ENCODE data around the gene ADIPOR1.
"Not testable (repeated sequence)": the region's sequence is repeated elsewhere in the genome, so short reads cannot be mapped to it uniquely, and the experiment has no call there.

ADIPOR1 gene, protein sequence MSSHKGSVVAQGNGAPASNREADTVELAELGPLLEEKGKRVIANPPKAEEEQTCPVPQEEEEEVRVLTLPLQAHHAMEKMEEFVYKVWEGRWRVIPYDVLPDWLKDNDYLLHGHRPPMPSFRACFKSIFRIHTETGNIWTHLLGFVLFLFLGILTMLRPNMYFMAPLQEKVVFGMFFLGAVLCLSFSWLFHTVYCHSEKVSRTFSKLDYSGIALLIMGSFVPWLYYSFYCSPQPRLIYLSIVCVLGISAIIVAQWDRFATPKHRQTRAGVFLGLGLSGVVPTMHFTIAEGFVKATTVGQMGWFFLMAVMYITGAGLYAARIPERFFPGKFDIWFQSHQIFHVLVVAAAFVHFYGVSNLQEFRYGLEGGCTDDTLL

DNA sequence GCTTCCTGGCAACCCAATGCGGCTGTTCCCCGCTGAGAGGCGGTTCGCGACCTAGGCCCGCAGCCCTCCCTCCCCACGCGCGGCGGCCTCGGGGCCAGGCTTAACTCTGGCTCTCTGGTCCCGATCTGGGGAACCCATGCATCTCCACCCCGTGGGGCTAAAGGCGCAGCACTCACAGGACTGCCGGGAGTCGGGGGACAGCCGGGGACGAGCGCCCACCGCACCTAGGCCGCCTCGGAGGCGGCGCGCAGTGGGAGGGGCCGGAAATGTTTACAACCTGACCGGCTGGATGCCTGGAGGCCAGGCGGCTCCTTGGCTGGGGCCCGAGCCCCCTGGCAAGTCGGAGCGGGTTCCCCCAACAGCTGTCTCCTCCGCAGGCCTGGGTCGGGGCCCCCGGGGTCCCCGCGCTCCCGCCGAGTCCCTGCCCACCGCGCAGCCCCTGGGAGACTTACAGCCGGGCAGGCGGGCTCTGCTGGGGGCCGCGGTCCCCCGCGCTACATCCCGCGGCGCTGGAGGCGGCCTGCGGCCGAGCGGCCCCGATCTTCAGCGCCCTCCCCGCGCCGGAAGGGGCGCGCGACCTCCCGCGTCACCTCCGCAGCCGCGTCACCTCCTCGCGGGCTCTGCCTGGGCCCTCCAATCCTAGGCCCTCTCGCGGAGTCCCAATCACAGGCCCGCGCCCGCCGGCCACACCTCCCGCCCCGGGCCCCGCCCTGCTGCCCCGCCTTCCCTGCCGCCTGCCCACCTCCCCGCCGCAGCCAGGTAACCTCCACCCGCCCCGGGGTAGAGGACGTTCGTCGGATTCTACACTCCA lies at the start of gene ADIPOR1:
Gene ADIPOR1 (minus strand): TSS at position 580 of the 811 bp plus-strand sequence. CDS start 7,242 bp downstream, outside the sequence.
- DNase-seq (ENCODE audit: low spot score) = peak; percentile 97

DNA sequence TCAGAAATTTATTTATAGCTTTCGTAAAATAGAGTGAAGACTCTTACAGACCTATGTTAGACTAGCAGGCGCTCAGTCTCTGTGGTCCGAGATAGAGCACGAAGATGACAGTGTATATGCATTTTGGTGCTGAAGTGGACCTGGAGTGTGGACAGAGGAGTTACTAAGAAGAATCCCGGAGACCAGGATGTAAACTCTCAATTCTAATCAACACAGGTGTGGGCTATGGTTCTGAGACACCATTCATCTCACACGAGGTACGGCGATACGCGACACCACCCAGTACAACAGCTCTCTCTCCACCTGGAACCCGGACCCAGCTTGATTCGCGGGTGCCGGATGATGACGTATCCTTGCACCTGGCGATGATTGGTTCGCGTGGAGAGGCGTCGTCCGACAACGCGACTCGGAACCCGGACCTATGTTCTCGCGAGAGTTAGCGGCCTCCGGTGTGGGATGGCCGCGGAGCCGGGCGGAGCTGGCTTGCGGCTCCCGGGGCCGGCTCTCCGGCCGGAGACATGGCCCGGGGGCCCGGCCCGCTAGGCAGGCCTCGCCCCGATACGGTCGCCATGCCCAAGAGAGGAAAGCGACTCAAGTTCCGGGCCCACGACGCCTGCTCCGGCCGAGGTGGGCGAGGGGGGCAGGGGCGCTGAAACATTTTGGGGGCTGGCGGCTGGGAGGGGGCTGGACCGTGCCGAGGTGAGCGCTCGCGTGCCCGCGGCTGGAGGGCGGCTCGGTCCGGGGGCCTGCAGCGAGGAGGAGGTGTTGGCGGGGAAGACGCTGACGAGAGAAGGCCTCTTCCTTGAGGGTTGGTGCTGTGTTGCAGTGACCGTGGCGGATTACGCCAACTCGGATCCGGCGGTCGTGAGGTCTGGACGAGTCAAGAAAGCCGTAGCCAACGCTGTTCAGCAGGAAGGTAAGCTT lies 49.1 kb upstream of the ADIPOR1 start, which contains the start of gene TMEM183A:
Gene TMEM183A (plus strand): TSS at position 427 of the 924 bp plus-strand sequence. CDS start 92 bp downstream, at position 519.
- peak; percentile 97 for DNase-seq (ENCODE audit: low spot score)

DNA sequence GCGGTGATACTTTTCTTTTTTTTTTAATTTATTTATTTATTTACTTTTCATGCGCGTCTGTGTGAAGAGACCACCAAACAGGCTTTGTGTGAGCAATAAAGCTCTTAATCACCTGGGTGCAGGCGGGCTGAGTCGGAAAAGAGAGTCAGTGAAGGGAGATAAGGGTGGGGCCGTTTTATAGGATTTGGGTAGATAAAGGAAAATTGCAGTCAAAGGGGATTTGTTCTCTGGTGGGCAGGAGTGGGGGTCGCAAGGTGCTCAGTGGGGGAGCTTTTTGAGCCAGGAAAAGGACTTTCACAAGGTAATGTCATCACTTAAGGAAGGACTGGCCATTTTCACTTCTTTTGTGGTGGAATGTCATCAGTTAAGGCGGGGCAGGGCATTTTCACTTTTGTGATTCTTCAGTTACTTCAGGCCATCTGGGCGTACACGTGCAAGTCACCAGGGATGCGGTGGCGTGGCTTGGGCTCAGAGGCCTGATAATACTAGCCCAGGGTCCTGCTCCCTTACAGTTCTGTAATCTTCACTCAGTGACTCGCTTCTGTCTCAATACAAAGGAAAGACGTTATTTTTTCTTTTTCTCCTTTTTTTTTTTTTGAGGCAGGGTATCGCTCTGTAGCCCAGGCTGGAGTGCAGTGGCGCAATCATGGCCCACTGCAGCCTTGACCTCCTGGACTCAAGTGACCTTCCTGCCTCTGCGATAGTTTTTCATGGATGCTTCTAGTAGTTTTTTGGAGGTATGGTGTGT lies 47.5 kb upstream of the ADIPOR1 start:
- DNase-seq (ENCODE audit: low spot score) = not testable (repeated sequence)

DNA sequence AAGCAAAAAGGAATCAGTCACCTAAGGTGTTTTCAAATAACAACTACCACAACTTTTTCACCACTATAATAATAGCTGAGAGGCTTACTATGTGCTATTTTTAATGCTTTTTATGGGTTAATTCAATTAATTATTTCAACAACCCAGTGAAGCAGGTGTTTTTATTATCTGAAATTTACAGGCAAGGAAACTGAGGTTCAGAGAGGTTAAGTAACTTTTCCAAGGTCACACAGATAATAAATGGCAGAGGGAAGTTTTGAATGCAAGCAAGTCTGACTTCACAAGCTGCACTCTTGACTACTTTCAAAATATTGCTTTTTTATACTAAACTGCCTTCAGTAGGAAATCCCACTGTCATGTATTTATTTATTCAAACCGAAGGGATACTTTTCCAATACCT lies 44.8 kb upstream of the ADIPOR1 start:
- no peak for DNase-seq (ENCODE audit: low spot score)

DNA sequence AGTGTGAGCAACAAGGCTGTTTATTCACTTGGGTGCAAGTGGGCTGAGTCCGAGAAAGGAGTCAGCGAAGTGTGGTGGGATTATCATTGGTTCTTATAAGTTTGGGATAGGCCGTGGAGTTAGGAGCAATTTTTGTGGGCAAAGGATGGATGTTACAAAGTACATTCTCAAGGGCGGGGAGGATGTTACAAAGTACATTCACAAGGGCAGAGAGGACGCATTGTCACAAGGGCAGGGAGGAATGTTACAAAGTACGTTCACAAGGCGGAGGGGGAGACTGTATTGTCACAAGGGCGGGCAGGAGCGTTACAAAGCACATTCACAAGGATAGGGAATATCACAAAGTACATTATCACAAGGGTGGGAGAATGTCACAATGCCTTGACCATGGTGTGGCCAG lies 43.9 kb upstream of the ADIPOR1 start:
- no peak for DNase-seq (ENCODE audit: low spot score)

DNA sequence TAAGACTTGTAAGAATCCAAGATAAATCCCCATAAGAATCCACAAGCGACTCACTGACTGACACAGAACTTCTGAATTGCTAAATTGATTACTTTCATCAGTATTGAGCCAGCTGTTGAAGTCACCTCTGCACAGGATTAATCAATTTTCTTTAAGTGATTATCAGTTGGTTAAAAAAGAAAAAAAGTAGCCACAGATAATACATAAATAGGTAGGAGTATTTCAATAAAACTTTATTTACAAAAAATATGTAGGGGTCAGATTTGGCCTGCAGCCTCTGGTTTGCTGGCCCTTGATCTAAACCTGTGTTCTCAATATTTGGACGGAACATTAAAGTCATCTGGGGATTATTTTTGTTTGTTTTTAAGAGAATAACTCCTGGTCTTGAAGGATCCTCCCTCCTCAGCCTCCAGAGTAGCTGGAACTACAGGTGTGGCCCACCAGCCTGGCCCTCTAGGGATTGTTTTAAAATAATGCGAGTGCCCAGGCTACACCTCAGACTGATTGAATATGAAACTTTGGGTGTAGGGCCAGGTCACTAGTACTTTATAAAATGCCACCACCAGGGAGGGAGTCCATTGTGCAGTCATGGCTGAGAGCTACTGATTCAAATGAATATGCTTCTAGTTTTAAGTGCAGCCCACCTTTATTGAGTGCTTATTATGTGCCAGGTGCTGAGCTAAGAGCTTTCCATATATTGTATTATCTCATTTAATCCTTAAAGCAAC lies 42.3 kb upstream of the ADIPOR1 start:
- DNase-seq (ENCODE audit: low spot score) = no peak

DNA sequence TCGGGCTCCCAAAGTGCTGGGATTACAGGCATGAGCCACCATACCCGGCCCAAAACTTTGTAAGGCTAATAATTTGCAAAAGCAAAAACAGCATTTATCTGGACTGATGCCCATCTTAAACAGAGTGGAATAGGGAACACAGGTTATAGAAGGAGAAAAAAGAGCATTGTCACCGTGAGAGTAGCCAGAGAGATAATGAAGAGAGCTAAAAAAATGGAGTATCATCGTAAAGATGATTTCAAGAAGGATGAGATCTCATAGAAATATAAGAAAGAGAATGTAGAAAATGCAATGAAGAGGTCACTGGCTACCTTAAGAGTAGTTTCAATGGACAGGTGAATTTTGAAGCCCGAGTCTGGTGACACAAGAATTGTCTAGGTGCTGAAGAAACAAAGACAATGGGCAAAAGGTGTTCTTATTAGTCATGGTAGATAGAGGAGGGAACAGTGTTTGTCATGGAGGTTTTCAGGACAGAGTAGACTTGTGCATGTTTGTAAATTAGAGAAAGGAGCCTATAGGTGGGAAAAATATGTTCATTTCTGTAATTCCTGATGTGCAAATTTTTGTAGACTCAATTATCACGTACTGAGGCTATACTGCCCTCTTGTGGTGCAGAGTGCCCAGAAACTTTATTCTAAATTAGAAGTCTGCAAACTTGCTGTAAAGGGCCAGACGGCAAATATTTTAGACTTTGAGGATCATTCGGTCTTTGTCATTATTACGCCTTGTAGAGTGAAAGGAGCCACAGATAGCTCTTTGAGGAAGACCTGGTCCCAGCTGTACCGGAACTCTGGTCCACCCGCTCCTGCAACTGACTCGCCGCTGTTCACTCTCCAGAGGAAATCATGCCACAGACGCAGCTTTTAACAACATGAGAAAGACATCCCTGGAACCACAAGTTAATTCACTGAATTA lies 41.0 kb upstream of the ADIPOR1 start:
- peak; percentile 43 for DNase-seq (ENCODE audit: low spot score)

DNA sequence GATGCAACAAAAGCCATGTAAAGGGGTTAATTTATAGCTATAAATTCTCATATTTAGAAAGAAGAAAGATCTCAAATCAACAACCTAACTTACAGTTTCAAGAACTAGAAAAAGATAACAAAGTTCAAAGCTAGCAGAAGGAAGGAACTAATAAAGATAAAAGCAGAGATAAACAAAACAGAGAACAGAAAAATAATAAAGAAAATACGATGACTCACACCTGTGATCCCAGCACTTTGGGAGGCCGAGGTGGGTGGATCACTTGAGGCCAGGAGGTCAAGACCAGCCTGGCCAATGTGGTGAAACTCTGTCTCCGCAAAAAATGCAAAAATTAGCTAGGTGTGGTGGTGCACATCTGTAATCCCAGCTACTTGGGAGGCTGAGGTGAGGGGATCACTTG lies 36.6 kb upstream of the ADIPOR1 start:
- DNase-seq (ENCODE audit: low spot score) = no peak

DNA sequence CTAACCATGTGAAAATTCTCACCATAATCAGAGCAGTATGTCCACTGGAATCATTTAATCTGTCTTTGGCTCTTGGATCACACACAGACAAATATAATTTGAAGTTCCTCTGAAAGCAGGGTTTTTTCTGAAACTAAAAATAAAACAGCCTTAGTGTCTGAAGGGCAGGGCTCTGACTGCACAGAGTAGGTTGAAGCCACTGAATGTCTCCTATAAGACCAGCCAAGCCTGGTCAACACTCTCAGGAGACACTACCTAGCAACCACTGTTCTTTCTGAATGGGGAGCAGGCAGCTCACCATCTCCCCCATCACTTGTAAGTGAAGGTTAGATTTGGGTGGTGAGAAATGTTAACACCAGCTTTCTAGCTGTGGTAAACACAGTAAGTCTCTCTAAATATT lies 33.0 kb upstream of the ADIPOR1 start:
- DNase-seq (ENCODE audit: low spot score) = no peak

DNA sequence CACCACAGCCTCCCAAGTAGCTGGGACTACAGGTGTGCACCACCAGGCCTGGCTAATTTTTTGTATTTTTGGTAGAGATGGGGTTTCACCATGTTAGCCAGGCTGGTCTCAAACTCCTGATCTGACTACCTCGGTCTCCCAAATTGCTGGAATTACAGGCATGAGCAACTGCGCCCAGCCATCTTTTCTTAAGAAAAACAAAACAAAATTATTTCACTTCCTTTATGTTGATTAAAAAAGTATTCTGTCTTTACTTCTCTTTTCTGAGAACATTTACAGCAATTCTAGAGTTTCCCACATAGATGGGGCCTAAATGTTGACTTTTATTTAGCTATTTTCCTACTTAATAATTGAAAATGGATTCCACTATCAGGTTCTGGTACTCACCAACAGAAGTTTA lies 31.8 kb upstream of the ADIPOR1 start:
- no peak for DNase-seq (ENCODE audit: low spot score)

DNA sequence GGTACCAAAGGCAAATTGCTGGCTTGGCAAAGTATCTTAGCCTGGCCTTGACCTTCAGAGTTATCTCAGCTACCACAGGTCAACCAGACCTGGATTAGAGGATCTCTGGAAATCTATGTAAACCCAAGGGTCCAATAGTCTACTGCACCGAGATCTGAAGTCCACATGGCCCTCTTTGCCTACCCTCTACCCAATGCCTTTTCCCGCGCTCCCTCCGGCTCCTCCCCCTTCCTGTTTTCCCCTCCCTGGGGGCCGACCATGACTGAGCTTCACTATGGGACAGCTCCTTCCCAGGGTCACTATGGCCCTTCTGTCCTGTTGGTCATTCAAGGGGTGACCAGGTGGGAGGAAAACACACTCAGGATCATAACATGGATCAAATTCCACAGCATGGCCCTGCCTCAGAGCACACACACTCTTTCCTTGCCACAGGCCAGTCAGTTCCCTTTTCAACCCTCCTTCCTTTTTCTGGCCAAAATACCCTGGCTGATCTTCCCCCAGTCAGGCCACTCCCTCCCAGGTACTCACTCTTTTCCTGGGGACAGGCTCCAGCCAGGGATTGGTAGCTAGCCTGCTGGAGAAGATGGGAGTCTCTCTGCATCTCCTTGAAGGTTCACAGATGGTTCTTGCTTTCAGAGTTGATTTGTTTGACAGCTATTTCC lies 29.9 kb upstream of the ADIPOR1 start:
- no peak for DNase-seq (ENCODE audit: low spot score)

DNA sequence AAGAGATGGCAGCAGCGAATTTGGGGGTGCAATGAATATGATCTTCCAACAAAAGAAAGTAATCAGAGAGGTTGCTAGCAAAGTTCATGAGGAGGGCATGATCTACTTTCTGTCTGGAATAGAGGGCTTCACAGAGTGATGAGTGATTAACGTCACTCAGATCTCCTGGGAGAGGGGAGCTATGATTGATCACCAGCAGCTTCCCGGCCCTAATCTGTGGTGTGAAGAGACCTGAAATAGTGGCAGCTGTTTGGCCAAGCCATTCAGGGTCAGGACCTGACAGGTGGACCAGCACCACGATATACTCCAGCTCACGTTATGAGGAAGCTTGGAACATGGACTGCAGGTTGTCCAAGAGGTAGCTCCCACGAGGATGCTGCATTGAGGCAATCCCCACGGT lies 29.1 kb upstream of the ADIPOR1 start:
- no peak for DNase-seq (ENCODE audit: low spot score)

DNA sequence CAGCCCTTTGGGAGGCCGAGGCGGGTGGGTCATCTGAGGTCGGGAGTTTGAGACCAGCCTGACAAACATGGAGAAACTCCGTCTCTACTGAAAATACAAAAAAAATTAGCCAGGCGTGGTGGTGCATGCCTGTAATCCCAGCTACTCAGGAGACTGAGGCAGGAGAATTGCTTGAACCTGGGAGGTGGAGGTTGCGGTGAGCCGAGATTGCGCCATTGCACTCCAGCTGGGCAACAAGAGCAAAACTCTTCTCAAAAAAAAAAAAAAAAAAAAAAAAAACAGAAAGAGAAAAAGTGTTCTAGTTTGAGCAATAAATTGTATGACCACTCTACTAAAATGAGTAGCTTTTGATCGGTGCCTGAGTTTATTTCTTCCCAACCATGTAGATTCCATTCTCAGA lies 28.0 kb upstream of the ADIPOR1 start:
- DNase-seq (ENCODE audit: low spot score) = not testable (repeated sequence)

DNA sequence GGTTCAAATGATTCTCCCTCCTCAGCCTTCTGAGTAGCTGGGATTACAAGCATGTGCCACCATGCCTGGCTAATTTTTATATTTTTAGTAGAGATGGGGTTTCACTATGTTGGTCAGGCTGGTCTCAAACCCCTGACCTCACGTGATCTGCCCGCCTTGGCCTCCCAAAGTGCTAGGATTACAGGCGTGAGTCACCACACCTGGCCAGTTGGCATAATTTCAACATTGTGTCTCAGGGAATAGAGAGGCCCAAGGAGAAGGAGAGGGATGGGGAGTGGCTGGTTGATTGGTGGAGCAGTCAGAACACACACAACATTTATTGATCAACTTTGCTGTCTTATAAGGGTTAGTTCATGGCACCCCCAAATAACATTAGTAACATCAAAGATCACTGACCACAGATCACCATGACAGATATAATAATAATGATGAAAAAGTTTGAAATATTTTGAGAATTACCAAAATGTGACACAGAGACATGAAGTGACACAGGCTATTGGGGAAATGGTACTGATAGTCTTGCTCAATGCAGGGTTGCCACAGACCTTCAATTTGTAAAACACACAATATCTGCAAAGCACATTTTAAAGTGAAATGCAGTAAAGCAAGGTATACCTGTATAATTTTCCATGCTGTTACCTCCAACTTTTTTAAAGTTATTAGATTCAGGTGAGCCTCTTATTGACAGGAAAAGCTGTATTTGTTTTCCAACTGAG lies 24.8 kb upstream of the ADIPOR1 start:
- no peak for DNase-seq (ENCODE audit: low spot score)

DNA sequence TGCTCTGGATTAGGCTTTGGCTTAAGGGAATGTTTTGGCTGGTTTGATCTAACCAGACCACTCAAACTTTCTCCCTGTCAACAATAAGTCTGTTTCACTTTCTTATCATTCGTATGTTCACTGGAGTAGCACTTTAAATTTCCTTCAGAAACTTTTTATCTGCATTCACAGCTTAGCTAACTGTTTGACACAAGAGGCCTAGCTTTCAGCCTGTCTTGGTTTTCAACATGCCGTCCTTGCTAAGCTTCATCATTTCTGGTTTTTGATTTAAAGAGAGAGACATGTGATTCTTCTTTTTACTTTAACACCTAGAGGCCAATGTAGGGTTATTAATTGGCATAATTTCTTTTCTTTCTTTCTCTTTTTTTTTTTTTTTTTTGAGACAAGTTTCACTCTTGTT lies 23.8 kb upstream of the ADIPOR1 start:
- DNase-seq (ENCODE audit: low spot score) = no peak

DNA sequence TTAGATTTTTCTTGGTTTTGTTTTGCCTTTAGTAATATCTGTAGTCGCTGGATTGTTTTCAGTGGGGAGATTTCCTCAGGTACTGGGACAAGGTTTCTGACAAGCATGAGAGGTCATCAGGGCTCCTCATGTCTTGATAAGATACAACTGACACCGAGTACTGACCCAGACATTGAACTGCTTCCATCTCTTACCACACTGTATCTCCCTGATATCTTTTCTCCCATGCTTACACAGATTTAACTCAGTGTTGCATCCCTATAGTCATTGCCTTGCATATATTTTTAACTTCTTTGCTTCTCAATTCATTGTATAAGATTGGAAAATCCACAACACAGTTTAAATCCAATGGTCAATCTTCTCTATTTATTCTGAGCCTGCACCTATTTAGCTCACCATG lies 21.3 kb upstream of the ADIPOR1 start:
- DNase-seq (ENCODE audit: low spot score) = no peak

DNA sequence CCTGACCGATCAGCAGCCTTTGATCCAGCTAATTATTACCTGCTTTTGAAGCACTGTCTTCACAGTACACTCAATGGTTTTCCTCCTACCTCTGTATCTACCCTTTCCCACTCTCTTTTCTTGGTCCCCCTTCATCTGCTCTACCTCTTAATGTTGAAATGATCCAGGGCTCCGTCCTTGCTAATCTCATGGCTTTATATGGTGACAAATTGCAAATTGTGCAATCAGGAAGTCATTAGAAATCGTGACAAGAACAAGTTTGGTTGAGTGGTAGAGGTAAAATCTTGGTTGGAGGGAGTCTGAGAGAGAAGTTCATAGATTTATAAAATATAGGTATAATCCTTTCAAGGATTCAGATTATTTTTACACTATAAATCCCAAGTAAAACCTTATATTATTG lies 18.5 kb upstream of the ADIPOR1 start:
- no peak for DNase-seq (ENCODE audit: low spot score)

DNA sequence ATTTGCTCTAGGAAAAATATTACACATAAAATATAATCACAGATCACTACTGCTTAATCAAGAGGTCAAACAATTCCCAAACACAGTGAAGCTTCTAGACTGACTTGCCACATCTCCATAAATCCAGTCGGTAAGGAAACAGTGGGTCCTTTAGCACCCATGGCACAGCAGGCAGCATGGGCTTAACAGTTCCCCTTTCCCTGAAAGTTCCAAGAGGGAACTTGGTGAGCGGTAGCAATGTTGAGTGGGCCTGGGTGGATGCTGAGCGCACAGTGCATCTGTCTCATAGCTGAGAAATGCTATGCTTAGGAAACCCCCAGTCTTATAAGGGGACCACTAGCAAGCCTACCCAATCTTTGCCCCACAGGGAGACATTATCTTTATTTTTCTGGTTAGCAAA lies 16.7 kb upstream of the ADIPOR1 start:
- DNase-seq (ENCODE audit: low spot score) = no peak
